ENCODE data around the gene CDH3.
A peak's percentile ranks its signal among the peaks of the same experiment; 100 is the strongest.

CDH3 gene

GRCh38 chr16:68660359-68660795 is 15.3 kb downstream of the CDH3 start:
- TF ChIP-seq POLR2A (IDR thresholded peaks at IDR 0.05; ENCODE audit: low read depth, low read length), result no peak
- DNase-seq (ENCODE audit: insufficient read length, low spot score) (no peak), FAIRE-seq (no peak)

DNA sequence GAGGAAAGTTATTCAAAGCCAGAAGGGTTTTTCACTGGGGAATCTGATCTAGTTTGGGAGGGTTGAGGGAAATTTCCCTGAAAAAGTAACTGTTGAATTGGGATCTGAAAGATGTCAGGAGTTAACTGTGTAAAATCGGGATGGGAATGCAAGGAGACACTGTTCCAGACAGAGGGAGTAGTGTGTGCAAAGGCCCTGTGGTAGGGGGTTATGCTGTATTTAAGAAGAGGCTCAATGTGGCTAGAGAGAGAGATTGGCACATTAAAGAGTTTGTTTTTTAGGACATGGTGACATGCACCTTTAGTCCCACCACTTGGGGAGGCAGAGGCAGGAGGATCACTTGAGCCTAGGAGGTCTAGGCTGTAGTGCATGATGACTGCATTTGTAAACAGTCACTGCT is 16.9 kb downstream of the CDH3 start:
- TF ChIP-seq POLR2A (IDR thresholded peaks at IDR 0.05; ENCODE audit: low read depth, low read length), result no peak
- no peak for FAIRE-seq
- no peak for DNase-seq (ENCODE audit: insufficient read length, low spot score)

- no peak for TF ChIP-seq POLR2A (IDR thresholded peaks at IDR 0.05; ENCODE audit: low read depth, low read length)
- DNase-seq (ENCODE audit: insufficient read length, low spot score) (no peak), FAIRE-seq (no peak)
Measured at GRCh38 chr16:68664297-68664696, 19.2 kb downstream of the CDH3 start.

- no peak for TF ChIP-seq POLR2A (IDR thresholded peaks at IDR 0.05; ENCODE audit: low read depth, low read length)
- FAIRE-seq (peak; percentile 97), DNase-seq (ENCODE audit: insufficient read length, low spot score) (peak; percentile 47)
Measured at GRCh38 chr16:68665501-68665900, 20.4 kb downstream of the CDH3 start.

DNA sequence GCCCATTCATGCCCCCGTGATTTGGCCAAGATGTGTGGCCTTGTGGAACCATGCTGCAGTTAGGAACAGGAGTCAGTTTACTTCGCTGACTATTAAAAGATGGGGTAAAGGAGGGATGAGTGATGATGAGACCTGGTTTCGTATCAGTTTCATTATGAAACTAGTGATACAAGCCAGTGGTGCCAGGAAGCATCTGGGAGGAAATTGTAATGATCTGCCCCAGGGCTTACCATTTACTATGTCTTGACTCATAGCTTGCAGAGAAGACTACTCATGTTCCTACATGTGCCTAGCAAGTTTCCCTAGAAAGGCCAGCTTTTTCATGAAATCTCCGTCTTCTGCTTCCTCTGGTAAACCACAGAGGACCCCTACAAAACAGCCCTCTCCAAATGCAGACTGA is 23.2 kb downstream of the CDH3 start:
- FAIRE-seq (no peak), DNase-seq (ENCODE audit: insufficient read length, low spot score) (no peak)
- TF ChIP-seq POLR2A (IDR thresholded peaks at IDR 0.05; ENCODE audit: low read depth, low read length), result no peak

GRCh38 chr16:68676113-68676860 is 31.2 kb downstream of the CDH3 start:
- DNase-seq (ENCODE audit: insufficient read length, low spot score) (no peak), FAIRE-seq (no peak)
- TF ChIP-seq POLR2A (IDR thresholded peaks at IDR 0.05; ENCODE audit: low read depth, low read length), result no peak

DNA sequence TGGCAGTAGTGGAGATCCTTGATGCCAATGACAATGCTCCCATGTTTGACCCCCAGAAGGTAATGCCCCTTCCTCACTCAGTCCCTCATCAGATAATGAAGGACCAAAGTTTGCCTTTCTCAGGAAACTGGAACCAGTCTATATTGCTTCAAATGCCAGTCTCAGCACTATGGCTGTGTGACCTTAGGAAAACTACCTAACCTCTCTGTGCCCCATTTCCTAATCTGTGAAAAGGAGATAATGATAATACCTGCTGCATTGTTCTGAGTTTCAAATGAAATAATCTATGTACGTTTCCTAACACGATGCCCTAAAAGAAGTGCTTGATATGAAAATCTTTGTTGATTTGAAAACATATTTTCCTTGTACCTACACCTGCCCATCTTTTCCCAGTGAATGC is 35.9 kb downstream of the CDH3 start:
- no peak for FAIRE-seq
- no peak for TF ChIP-seq POLR2A (IDR thresholded peaks at IDR 0.05; ENCODE audit: low read depth, low read length)

GRCh38 chr16:68685685-68686478 is 40.8 kb downstream of the CDH3 start:
- no peak for FAIRE-seq
- DNase-seq (ENCODE audit: insufficient read length, low spot score), result no peak
- TF ChIP-seq POLR2A (IDR thresholded peaks at IDR 0.05; ENCODE audit: low read depth, low read length), result no peak

More for the DNA sequence above, 35.9 kb downstream of the CDH3 start:
- DNase-seq (ENCODE audit: insufficient read length, low spot score), result no peak

- FAIRE-seq (no peak), DNase-seq (ENCODE audit: insufficient read length, low spot score) (no peak)
- TF ChIP-seq POLR2A (IDR thresholded peaks at IDR 0.05; ENCODE audit: low read depth, low read length), result no peak
Measured at GRCh38 chr16:68686905-68687304, 41.8 kb downstream of the CDH3 start.

DNA sequence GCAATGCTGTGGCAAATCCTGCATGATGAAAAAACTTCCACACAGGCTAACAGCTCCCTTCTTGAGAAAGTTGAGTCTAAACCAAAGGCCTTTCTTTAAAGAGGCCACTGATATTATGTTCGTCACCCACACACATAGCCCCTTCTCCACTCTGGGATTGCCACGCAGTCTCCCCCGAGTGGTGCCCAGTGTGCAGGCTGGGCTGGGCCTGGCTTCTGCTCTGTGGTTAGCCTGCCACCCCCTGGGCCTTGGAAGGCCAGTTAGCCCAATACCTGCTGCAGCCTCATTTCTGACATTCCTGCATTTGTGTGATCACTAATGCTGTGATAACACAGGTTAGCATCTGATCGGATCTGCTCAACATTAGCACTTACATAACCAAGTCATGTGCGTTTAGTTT is 44.8 kb downstream of the CDH3 start:
- no peak for DNase-seq (ENCODE audit: insufficient read length, low spot score)
- FAIRE-seq, result no peak
- TF ChIP-seq POLR2A (IDR thresholded peaks at IDR 0.05; ENCODE audit: low read depth, low read length), result no peak

DNA sequence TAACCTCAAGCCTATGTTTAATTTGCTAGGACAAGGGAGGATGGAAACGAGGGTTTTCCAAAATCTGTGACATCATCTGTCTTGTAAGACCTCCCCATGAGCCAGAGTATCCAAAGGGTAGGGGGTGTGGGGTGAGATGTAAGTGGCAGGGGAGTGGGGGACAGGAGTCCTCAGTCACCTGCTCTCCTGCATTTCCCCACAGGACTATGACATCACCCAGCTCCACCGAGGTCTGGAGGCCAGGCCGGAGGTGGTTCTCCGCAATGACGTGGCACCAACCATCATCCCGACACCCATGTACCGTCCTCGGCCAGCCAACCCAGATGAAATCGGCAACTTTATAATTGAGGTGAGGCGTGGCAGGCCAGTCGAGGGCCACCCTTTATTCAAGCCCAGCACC is 50.5 kb downstream of the CDH3 start:
- no peak for FAIRE-seq
- TF ChIP-seq POLR2A (IDR thresholded peaks at IDR 0.05; ENCODE audit: low read depth, low read length), result no peak
- DNase-seq (ENCODE audit: insufficient read length, low spot score), result no peak

GRCh38 chr16:68696514-68696913 is 51.4 kb downstream of the CDH3 start:
- DNase-seq (ENCODE audit: insufficient read length, low spot score), result no peak
- no peak for TF ChIP-seq POLR2A (IDR thresholded peaks at IDR 0.05; ENCODE audit: low read depth, low read length)
- FAIRE-seq, result no peak

DNA sequence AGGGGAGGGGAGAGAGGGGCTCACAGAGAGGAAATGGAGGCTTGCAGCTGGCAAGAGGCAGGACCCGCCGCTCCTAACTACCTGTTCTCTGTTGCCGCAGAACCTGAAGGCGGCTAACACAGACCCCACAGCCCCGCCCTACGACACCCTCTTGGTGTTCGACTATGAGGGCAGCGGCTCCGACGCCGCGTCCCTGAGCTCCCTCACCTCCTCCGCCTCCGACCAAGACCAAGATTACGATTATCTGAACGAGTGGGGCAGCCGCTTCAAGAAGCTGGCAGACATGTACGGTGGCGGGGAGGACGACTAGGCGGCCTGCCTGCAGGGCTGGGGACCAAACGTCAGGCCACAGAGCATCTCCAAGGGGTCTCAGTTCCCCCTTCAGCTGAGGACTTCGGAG is 53.0 kb downstream of the CDH3 start:
- DNase-seq (ENCODE audit: insufficient read length, low spot score), result no peak
- no peak for TF ChIP-seq POLR2A (IDR thresholded peaks at IDR 0.05; ENCODE audit: low read depth, low read length)
- no peak for FAIRE-seq

- no peak for TF ChIP-seq POLR2A (IDR thresholded peaks at IDR 0.05; ENCODE audit: low read depth, low read length)
- FAIRE-seq (no peak), DNase-seq (ENCODE audit: insufficient read length, low spot score) (no peak)
Measured at GRCh38 chr16:68700120-68700519, 55.0 kb downstream of the CDH3 start.

- DNase-seq (ENCODE audit: insufficient read length, low spot score), result no peak
- TF ChIP-seq POLR2A (IDR thresholded peaks at IDR 0.05; ENCODE audit: low read depth, low read length), result no peak
- FAIRE-seq, result no peak
Measured at GRCh38 chr16:68700831-68701230, 55.7 kb downstream of the CDH3 start.
